GM10847 (cell line): Measurements from ENCODE around the gene RNF113B.

Experiments used
- POLR2A ChIP-seq: IDR thresholded peaks from 2 replicates; pipeline ENCODE4 v1.6.1; 2011; ENCODE audit not compliant: insufficient read length; ENCODE audit errors: extremely low read depth

Gene RNF113B

GRCh38 chr13:98158172-98158899 lies 18.7 kb downstream of the RNF113B start:
- TF ChIP-seq POLR2A, result no peak

- TF ChIP-seq POLR2A, result no peak
Measured at GRCh38 chr13:98157609-98158008, 19.5 kb downstream of the RNF113B start.

GRCh38 chr13:98157188-98157587 lies 19.9 kb downstream of the RNF113B start:
- no peak for TF ChIP-seq POLR2A

- TF ChIP-seq POLR2A, result no peak
Measured at GRCh38 chr13:98156259-98156658, 20.8 kb downstream of the RNF113B start.

GRCh38 chr13:98155475-98156109 lies 21.5 kb downstream of the RNF113B start:
- no peak for TF ChIP-seq POLR2A

GRCh38 chr13:98150832-98151479 lies 26.1 kb downstream of the RNF113B start:
- no peak for TF ChIP-seq POLR2A

- TF ChIP-seq POLR2A, result no peak
Measured at GRCh38 chr13:98147521-98147920, 29.5 kb downstream of the RNF113B start.

GRCh38 chr13:98144801-98145350 lies 32.2 kb downstream of the RNF113B start:
- TF ChIP-seq POLR2A, result no peak

GRCh38 chr13:98144027-98144741 lies 32.9 kb downstream of the RNF113B start:
- TF ChIP-seq POLR2A, result no peak

- TF ChIP-seq POLR2A, result no peak
Measured at GRCh38 chr13:98143601-98144026, 33.5 kb downstream of the RNF113B start.

GRCh38 chr13:98143157-98143553 lies 33.9 kb downstream of the RNF113B start:
- no peak for TF ChIP-seq POLR2A

- TF ChIP-seq POLR2A, result no peak
Measured at GRCh38 chr13:98142380-98143156, 34.5 kb downstream of the RNF113B start, which contains the start of gene FARP1. Gene FARP1, plus strand, starts transcription at chr13:98143094. Its CDS starts 70,149 bp downstream, at chr13:98213243.

GRCh38 chr13:98141509-98142379 lies 35.3 kb downstream of the RNF113B start:
- TF ChIP-seq POLR2A, result no peak
